GM12891 (cell line): Measurements from ENCODE around the gene DAAM1.

Experiments used
- POLR2A ChIP-seq: IDR thresholded peaks from 2 replicates; pipeline ENCODE4 v1.6.1; 2011; ENCODE audit warnings: low read depth, low read length, control low read depth
- POLR2AphosphoS5 ChIP-seq: IDR thresholded peaks from 2 replicates; pipeline ENCODE4 v1.6.1; 2011; ENCODE audit warnings: low read depth, low read length, control low read depth
- SPI1 ChIP-seq: IDR thresholded peaks from 2 replicates; pipeline ENCODE4 v1.6.1; 2011; ENCODE audit warnings: low read depth, low read length, control low read depth
- TAF1 ChIP-seq: IDR thresholded peaks from 2 replicates; pipeline ENCODE4 v1.6.1; 2011; ENCODE audit warnings: low read depth, low read length, control low read depth

DNA sequence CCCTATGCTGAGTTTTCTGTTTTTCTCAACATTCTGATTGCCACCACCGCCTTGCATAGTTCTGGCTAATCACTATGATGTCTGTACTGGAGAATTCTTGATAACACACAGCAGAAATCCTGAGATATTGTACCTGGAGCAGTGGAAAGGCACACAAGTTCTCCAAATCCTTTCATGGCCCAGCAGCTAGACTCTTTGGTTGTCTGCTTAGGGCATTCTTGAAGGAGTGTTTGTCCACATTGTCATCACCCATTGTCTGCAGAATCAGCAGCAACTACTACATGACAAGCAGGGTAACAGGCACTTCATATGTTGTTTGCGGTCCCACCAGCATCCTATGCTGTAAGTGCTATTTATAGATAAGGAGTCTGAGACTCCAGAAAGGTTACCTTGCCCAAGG is 128.9 kb downstream of the DAAM1 start:
- TF ChIP-seq SPI1 (no peak), POLR2A (no peak), TAF1 (no peak), POLR2AphosphoS5 (no peak)
